GM12872 (cell line): Measurements from ENCODE around the gene GNAI3.
A peak's percentile ranks its signal among the peaks of the same experiment; 100 is the strongest.

Experiments used
- CTCF ChIP-seq: IDR thresholded peaks from 3 replicates; pipeline ENCODE4 v1.5.1; 2011; ENCODE audit warnings: low read depth, mild to moderate bottlenecking, low read length, moderate library complexity; ENCODE audit not compliant: insufficient read depth

Gene GNAI3

GRCh38 chr1:109639063-109639840, 90.8 kb downstream of the GNAI3 start:
- no peak for TF ChIP-seq CTCF

- no peak for TF ChIP-seq CTCF
Observed at GRCh38 chr1:109639841-109640184, 91.4 kb downstream of the GNAI3 start.

GRCh38 chr1:109640285-109640865, 92.0 kb downstream of the GNAI3 start:
- peak; percentile 99 for TF ChIP-seq CTCF

GRCh38 chr1:109641078-109641740, 92.8 kb downstream of the GNAI3 start:
- no peak for TF ChIP-seq CTCF

- TF ChIP-seq CTCF: no peak
Observed at GRCh38 chr1:109641861-109642260, 93.4 kb downstream of the GNAI3 start.

- no peak for TF ChIP-seq CTCF
Observed at GRCh38 chr1:109642626-109643025, 94.2 kb downstream of the GNAI3 start.

- peak; percentile 90 for TF ChIP-seq CTCF
Observed at GRCh38 chr1:109643385-109644230, 95.2 kb downstream of the GNAI3 start.
